HG03571 (cell line): ENCODE results near the gene TAB2.

Experiments used
- ATAC-seq: cut with Tn5 transposase; IDR thresholded peaks from one replicate; pipeline ENCODE4 v1.9.1; 2021; ENCODE audit not compliant: unreplicated experiment

TAB2 gene

DNA sequence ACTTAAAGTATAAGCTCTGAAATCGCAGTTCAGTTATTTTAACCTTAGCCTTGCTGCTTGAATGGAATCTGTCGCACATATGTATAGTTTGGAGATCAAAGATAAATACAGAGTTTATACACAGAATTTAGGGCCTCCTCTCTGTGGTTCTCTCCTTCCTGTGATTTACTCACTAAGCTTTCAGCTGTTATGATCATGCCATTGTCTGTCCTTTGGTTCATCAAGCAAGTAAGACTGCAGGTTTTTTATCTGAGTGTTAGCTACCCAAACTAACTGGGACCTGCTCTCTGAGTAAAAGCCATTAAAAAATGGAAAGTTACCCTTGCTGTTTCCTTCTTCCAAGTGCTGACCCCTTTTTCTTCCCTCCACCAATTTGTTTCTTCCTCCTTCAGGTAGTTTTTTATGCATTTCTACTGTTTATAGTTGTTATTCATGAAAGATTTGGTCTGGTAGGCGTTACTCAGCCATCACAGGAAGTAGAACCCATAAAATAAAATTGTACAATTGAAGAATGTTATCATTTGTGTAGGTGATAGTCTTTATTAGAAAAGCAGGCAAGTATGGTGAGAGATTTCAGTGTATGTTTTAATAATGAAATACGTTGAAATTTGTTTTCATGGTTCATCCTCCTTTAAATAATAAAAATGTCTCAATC lies 48.9 kb downstream of the TAB2 start:
- ATAC-seq: no peak

DNA sequence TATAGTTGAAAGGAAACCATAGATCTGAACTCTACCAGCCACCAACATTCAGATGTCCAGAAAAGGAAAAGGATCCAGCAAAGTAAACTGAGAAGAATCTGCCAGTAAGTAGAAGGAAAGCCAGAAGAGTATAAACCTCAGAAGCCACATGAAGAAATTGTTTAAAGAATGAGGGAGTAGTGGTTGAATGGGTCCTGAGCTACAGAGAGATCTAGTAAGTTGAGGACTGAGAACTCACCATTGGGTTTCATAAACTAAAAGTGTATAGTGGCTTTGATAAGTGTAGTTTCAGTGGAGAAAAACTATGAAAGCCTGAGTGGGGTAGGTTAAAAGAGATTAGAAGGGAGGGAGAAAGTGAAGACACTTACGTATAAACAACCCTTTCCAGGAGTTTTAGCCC lies 50.6 kb downstream of the TAB2 start:
- peak; percentile 71 for ATAC-seq

DNA sequence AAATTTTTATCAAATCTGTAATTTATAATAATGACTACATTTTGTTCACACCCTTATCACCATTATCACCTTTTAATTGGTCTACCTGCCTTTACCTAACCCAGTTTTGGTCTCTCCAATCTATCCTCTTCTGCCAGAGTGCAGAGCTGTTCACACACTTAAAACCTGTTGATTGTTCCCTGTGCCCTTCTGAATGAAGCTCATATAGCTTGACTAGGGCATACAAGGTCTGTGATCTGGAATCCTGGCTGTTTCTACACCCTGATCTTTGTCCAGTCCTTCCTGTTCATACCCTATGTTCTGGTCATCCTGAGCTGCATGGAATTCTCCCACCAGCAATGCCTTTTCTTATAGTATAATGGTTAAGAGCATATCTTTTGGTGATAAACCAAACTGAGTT lies 53.6 kb downstream of the TAB2 start:
- no peak for ATAC-seq

DNA sequence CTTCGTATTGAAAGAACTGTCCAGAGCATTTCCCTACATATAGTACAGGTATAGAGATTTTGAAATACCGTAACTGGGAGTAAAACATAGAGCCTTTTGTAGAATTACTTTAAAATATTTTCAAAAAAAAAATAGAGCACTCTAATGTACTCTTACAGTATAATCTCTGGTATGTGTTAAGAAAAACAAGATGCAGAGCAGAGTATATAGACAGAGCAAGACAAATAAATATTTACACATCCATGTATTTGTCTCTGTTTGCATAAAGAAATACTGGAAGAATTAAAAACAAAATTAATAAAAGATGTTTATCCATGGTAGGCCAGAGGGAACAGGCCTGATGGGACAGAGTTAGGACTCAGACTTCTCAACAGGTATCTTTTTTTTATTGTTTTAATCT lies 54.5 kb downstream of the TAB2 start:
- ATAC-seq: no peak

DNA sequence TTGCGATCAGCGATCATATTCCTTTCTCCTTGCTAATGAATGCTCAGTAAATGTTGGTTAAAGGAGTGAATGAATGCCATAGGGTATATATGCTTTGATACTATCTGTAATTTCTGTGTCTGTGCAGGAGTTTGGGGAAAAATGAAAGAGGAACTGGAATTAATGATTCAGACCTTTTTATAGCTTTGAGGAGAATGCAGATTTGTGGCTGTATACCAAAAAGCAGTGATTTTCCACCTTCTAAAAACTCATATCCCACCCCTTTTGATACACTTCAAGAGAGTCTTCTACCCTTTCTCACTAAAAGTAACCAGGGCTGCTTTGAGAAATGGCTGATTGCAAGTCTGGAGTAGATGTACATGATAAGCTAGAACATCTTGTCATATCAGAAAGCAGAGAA lies 56.0 kb downstream of the TAB2 start:
- no peak for ATAC-seq

DNA sequence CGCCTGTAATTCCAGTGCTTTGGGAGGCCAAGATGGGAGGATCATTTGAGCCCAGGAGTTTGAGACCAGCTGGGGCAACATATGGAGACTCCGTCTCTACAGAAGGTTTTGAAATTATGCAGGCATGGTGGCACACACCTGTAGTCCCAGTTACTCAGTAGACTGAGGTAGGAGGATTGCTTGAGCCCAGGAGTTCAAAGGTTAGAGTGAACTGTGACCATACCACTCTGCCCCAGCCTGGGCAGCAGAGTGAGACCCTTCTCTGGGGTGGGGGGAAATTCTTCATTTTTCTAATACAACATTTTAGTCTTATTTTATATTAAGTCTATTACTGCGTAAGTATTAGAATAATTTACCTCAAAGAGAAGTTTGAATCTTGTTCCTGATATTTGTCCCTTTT lies 62.5 kb downstream of the TAB2 start:
- ATAC-seq: no peak

DNA sequence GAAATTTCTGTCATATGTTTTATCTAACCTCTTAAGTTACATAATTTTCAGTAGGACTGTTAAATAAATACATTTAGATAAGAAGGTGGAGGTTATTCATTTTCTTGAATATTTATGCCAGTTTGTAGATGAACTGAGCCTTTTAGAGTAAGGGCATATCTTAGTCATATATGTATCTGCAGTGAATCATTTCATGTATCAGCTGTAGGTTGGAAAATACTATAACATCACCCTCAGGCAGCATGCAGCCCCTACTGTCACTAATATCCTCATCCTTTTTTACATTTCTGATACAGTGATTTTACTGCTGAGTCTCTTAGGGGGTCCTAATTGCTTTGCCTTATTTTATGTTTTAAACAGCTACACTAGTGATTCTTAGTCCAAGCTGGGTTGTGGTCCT lies 63.0 kb downstream of the TAB2 start:
- no peak for ATAC-seq

DNA sequence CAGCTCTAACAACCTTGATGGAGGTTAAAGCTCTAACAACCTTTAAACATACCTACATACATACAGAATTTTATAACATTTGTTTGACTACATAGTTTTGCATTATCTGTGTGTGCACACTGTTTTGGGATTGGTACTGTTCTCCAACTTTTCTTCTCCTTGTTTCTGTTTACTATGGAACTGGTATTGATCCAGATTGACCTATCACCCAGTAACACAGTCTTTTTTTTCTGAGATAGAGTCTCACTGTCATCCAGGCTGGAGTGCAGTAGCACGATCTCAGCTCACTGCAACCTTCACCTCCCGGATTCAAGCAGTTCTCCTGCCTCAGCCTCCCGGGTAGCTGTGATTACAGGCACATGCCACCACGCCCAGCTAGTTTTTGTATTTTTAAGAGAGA lies 65.9 kb downstream of the TAB2 start:
- no peak for ATAC-seq

DNA sequence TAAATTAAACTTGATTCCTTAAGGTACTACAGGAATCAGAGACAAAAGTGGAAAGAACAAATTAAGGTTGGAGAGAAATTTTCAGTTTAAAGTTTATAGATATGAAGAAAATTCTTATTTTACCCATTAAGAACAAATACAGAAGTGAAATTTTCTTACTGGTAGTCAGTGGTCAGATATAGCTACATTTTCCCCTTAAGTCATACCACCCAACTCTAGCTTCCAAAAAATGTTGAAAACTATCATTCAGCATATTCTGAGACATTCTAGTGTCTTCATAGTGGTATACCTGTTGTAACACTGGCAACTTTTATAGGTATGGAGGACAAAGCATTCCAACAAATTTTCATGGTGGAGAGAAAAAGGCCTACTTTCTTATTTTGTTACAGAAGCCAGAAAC lies 67.0 kb downstream of the TAB2 start:
- no peak for ATAC-seq

DNA sequence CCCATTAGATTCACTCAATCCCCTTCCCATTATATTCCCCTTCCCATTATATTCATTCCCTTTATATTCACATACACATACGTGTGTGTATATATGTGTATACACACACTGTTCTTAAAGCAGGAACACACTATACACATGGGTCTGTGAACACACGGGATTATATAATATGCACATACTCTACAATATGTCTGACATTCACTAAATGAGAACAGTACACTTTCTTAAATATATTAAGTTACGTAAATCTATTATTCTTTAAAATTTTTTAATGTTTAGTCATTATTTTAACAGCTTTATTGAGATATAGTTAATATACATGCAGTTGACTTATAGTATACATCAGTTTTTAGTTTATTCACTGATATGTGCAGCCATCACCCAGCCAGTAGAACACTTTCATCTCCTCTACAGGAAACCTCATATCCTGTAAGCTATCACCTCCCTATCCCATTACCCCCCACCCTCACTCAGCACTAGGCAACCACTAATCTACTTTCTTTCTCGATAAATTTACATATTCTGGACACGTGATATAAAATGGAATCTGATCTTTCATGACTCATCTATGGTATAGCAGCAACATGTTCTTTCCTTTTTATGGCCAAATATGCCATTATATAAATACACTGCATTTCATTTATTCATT lies 68.6 kb downstream of the TAB2 start:
- ATAC-seq: no peak

DNA sequence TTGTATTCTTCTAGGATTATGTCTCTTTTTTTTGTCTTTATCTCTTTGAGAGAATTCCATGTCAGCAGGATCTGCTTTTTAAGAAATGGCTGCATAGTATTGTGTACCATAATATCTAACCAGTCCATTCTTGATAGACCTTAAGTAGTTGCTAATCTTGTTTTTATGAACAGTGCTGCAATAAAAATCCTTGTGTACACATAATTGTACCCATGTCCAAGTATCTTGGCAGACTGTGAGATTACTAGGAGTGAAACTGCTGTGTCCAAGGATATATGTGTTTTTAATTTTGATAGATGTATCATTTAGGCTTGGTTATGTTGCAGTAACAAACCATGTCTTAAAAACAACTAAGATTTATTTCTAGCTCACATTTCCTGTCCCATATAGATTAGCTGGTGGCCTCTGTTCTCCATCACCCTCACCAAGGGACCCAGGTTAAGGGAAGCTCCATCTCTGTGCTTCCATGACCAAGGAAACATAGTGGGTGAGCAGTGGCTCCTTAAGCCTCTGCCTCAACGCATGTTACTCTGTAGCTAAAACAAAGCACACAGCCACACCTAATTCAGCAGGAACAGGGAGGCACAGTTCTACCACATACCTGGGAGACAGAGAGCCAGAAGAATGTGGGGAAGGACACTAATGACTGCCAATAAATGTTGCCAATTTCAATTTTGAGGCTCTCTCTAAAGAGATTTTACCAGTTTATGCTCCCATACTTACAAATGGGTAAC lies 70.4 kb downstream of the TAB2 start:
- ATAC-seq: no peak

DNA sequence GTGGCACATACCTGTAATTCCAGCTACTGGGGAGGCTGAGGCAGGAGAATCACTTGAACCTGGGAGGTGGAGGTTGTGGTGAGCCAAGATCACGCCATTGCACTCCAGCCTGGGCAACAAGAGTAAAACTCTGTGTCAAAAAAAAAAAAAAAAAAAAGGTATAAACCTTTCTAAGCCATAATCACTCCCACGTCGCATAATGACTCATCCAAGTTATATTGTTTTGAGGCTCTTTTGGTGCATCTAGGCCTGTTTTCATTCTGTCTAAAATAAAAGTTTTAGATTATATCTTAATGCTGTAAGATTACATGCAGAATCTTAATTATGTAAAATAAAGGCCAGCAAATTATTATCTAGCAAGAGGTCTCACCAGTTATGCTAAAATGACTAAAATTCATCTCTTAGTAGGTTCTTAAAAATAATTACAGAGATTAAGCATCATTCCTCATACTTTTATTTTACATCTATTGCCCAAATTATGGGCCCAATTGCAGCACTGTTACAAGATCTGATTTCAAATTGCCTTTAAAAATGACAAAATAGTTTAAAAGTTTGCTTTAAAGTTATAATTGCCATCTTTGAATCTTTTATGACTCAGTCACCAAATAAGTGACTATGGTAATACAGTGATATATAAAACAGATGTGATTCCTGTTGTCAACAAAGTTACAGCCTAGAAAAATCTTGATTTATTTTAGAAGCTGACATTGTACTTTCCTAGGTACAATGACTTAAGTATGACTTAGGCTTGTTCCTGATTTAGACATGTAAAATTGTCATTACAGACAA lies 72.2 kb downstream of the TAB2 start:
- ATAC-seq: no peak

DNA sequence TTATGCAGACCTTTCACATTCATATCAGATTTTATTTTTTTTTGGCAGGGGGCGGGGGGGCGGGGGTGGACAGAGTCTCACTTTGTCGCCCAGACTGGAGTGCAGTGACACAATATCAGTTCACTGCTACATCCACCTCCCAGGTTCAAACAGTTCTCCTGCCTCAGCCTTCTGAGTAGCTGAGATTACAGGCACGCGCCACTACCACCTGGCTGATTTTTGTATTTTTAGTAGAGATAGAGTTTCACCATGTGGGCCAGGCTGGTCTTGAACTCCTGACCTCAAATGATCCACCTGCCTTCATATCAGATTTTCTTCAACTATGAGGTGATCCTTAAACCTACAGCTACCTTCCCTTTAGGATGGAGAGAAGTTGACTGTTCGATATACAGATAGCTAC lies 74.6 kb downstream of the TAB2 start:
- no peak for ATAC-seq

DNA sequence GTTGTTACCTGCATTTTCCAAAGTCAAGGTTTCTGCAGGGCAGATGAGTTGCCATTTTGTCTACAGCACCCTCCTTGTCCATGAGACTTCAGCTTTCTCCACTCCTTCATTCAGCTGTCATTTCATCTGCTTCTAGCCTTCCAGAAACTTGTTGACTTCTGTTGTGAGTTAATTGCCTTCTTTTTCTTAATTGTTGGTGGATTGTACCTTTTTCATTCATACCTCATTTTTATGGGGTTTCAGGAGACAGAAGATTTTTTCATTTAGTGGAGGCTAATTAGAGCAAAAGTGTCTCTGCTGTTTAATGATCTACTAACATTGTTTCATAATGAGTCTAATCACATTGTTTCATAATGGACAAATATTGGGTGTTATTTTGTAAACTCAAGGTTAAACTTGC lies 75.0 kb downstream of the TAB2 start:
- ATAC-seq: no peak

DNA sequence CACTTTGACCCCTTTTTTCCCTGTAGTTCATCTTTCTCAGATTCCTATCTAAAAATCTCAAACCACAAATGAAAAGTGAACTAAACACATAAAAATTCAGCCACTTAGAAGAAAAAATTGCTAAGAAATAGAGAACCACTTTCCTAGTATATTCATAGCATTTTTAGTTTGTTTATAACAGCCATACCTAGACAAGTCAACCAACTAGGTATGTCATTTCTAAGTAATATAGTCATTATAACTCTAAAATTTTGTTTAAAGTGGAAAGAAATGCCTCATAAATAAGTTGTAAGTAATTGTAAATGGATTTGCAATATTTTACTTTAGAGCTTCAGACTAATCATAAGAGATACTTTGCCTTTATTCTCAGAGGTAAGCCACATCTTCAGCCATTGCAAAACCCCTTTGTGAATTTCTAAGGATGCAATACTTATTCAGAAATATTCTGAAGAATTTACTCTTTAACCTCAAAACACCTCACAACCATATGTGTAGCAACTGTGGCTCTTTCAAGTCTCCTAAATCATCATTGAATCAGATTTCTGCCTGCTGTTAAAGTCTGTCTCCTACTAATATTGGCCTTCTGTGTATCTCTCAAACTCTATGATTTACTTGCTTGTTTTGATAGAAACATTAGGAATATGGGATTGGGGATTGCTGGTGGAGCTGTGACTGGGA lies 75.6 kb downstream of the TAB2 start:
- ATAC-seq: no peak

DNA sequence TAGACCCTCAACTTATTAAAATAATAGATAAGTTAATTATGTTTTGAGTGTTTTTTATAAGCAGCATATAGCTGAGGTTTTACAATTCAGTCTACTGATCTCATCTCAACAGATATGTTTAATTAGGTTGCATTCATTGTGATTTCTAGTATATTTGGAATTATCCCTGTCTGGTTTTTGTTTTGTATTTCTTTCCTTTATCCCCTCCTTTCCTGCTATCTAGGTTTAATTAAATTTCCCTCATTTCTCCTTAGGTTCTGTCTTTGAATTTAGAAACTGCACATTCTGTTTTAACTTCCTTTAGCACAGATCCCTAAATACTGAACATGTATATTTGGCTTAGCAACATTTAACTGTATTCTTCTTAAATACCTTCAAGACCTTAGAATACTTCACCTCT lies 77.7 kb downstream of the TAB2 start:
- no peak for ATAC-seq

DNA sequence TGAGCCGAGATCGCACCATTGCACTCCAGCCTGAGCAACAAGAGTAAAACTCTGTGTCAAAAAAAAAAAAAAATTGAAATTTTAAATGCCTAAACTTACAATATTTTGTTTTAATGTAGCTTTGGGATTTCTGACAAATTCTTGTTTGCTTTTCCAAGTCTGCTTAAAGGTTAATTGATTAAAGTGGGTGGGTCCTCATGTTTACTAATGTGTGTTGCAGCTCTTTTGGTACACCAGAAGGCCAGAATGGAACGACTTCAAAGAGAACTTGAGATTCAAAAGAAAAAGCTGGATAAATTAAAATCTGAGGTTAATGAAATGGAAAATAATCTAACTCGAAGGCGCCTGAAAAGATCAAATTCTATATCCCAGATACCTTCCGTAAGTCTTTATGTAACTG lies 79.9 kb downstream of the TAB2 start:
- no peak for ATAC-seq

DNA sequence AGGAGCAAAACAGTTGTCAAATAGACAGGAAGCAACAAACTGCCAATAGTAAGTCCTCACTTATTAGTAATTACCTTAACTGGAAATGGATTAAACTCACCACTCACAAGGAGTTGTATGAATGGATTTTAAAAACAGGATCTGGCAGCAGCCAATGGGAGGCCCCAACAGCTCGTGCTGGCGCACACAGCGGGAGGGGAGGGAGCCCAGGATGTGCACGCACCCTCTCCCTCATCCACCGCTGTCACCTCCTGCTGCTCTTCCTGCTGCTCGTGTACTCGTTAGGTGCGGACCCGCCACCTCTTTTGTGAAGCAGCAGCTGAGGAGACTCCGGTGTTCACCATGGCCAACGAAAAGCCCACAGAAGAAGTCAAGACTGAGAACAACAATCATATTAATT lies 82.5 kb downstream of the TAB2 start, which contains the start of gene SUMO4:
Gene SUMO4, plus strand, starts transcription at position 213 of the 400 bp plus-strand sequence. Its CDS starts 130 bp downstream, at position 343.
- no peak for ATAC-seq

DNA sequence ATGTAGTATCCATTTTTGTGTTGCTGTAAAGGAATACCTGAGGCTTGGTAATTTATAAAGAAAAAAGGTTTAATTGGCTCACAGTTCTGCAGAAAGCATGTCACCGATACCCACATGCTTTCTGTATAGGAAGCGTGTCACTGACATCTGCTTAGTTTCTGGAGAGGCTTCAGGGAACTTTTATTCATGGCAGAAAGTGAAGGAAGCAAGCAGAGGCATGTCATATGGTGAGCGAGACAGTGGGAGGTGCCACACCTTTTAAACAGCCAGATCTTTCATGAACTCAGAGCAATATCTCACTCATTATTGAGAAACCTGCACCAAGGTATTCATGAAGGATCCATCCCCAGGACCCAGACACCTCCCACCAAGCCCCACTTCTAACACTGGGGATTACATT lies 86.0 kb downstream of the TAB2 start:
- ATAC-seq: no peak

DNA sequence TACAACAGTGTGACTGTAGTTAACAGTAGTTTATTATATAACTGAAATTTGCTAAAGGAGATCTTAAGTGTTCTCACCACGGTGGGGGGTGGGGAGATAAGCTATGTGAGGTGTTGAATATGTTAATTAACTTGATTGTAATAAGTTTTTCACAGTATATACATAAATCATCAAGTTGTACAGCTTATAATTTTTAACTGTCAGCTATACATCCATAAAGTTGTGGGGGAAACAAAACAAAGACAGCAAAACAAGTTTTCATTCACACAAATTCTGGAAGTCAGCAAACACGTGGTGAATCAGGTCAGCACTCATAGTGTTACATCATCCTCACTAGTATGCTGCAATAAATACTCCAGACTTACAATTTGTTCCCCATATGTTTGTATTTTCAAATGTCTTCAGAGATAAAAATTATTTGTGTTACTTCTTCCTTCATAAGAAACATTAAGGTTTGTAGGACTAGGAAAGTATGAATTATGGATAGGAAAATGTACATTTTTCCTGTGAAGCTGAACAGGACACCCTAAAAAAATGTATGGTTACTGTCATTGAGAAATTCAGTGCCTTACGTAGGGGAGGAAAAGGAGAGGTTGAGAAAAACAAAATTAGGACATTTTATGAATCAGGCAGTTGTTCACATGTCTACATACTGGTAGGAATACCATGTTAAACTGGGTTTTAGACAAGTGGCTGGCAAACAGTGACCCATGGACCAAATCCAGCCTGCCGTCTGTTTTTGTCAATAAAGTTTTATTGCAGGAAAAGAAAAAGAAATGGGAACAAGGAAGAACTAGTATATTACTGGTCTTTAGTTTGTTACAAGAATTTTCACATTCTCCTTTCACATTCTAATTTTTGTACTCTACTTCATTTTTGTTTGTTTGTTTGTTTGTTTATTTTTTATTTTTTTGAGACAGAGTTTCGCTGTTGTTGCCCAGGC lies 88.6 kb downstream of the TAB2 start:
- ATAC-seq: no peak
